AG08396 (cell line): ENCODE results near the gene PPIF.

Source experiments
- DNase-seq: peaks from one replicate; pipeline ENCODE4 v3.0.0; 2012; ENCODE audit warnings: low spot score, mixed read lengths

The PPIF gene

GRCh38 chr10:79347226-79347893, at the start of gene PPIF:
Gene PPIF, plus strand, starts transcription at chr10:79347469. Its CDS starts 80 bp downstream, at chr10:79347549.
- peak; percentile 97 for DNase-seq

GRCh38 chr10:79298403-79299244, 48.6 kb upstream of the PPIF start:
- DNase-seq: peak; percentile 95

DNA sequence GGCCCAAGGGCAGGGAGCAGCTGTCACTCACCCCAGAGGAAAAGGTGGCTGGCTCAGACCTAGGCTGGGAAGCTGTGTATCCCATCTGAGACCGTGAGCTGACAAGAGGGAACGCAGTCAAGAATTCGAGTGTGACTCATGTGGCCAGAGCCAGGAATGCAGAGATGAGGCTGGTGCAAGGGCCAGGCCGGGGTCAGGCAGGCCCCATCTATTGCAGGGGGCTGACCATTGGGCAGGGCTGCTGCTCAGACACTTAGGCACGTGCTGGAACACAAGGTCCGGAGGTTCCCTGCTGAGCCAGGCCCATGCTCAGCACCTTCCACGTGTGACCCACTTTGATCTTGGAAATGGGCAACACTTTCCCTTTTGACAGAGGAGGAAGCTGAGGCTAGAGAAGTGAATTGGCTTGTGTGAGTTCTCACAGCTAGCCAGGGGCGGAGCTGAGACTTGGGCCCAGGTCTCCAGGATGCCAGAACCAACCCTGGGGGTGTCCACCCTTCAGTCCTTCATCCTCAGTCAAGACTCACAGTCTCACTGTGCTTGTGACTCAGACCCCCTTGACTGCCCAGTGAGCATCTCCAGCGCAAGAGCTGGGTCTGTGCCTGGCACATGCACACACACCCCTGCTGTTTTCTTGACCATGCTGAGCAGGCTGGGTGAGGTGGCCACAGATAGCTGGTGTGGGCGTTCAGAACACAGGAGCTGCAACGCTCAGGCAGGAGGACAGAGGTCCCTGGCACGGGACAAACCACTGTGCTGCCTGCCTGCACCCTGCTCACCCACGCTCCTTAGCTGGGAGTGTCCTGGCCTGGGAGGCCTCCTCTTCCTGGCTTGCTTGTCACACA, 47.6 kb upstream of the PPIF start:
- DNase-seq: peak; percentile 94

DNA sequence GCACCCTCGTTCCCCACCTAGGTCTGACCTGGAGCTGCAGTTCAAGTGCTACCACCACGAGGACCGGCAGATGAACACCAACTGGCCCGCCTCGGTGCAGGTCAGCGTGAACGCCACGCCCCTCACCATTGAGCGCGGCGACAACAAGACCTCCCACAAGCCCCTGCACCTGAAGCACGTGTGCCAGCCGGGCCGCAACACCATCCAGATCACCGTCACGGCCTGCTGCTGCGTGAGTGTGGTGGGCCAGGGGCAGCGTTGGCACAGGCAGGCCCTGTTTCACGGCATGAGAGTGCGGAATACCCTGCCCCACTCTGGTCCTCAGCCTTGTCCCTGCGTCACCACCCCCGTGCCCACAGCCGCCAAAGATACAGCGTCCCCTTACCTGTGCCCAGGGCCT, 46.6 kb upstream of the PPIF start:
- no peak for DNase-seq

DNA sequence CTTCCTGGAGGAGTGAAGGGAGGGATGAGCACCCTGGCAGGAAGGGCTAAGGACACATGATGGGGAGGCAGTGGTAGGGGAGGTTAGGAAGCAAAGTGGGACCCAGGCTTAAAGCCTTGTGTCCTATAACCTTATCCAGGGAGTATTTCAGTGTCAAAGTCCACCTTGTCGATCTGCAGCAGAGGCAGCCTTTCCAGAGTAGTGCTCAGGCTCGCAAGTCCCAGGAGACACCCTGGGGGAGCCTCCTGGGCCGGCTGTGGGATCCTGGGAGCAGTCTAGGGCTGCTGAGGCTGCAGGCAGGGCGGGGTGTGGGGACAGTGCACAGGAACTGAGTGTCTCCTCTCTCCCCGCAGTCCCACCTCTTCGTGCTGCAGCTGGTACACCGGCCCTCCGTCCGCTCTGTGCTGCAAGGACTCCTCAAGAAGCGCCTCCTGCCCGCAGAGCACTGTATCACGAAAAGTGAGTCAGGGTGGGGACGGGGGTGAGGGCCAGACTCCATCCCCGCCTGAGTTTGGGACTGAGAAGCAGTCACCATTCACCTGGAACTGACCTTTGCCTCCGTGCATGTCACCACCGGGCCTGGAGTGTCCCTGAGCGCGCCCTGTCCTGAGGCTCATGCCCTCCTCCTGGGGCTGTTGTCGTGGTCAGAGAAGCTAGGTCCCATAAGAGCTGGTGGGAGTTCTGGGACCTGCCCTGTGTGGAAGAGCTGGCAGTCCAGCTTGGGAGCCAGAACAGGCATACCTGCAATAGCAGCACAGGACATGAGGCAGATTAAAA, 45.3 kb upstream of the PPIF start:
- DNase-seq: no peak

DNA sequence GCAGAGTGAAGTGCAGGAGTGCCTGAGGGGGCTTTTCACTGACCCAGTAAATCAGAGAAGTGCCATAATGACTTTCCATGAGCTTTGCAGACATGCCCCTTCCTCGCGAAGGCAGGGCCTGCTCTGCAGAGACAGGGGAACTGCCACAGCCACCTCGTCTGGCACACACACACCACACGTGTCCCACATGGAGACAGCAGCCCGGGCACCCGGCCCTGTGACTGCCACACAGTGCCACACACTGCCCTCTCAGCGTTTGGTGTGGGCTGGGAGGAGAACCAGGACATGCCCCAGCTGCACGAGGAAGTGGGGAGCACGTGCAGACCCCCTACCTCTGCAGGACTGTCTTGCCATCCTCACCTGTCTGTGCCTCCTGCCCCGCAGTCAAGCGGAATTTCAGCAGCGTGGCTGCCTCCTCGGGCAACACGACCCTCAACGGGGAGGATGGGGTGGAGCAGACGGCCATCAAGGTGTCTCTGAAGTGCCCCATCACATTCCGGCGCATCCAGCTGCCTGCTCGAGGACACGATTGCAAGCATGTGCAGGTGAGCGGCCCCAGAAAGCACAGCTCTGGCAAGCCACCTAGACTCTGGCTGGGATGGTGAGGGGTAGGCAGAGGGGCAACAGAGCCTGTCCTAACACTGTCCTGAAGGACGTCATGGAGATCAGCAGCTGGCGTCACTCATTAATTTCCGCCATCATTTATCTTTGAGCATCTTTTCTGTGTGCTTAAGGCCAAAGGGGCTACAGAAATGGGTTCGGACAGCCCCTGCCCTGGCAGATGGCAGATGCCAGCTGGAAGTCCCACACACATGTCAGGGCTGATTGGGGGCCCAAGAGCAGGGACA, 43.4 kb upstream of the PPIF start:
- DNase-seq: no peak

DNA sequence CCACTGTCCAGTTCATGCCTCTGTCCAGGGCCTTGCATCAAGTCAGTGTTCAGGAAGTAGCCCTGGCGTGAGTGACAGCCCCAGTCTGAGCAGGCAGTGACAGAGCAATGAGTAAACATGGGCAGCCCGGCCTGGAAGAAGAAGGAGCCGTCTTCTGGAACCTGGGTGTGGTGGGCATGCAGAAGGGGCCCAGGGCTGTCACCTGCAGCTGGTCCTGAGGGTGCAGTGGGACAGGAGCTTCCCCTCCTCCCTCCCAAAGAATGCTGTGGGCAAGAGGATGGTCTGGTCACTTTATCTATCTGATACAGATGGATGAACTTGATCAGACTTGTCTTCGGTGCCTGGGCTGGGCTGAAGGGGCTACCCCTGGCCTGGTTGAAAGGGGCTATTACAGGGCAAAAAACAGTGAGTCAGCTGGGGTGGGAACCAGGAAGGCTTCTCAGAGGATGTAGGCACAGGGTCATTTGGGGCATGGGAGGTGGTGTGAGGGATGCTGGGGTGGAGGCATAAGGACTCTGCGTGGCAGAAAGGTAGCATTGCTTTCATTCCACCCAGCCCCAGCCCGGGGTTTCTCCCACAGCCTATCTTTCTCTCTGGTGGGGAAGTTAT, 42.7 kb upstream of the PPIF start:
- no peak for DNase-seq

DNA sequence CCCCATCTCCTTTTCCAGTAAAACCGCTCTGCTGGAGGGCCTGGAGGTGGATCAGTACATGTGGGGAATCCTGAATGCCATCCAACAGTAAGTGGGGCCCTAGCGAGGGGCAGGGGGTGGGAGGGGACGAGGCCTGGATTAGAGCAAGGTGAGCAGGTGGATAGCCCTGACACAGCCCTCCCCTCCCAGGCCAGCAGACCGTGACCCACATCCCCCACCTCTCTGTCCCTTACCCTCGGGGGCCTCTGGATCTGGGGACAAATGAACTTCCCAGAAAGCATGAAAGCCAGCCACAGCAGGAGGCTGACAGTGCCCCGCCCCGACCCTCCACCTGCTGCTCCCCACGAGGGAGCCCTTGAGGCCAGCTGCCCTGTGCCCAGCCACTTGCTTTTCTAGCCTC, 41.8 kb upstream of the PPIF start:
- no peak for DNase-seq

DNA sequence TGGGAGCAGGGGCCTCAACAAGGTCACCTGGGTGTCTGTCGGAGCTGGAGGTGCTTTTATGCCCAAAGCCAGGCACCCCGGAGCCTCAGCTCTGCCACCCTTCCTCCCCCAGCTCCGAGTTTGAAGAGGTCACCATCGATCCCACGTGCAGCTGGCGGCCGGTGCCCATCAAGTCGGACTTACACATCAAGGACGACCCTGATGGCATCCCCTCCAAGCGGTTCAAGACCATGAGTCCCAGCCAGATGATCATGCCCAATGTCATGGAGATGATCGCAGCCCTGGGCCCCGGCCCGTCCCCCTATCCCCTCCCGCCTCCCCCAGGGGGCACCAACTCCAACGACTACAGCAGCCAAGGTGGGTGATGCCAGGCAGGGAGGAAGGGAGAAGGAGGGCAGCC, 41.3 kb upstream of the PPIF start:
- no peak for DNase-seq

DNA sequence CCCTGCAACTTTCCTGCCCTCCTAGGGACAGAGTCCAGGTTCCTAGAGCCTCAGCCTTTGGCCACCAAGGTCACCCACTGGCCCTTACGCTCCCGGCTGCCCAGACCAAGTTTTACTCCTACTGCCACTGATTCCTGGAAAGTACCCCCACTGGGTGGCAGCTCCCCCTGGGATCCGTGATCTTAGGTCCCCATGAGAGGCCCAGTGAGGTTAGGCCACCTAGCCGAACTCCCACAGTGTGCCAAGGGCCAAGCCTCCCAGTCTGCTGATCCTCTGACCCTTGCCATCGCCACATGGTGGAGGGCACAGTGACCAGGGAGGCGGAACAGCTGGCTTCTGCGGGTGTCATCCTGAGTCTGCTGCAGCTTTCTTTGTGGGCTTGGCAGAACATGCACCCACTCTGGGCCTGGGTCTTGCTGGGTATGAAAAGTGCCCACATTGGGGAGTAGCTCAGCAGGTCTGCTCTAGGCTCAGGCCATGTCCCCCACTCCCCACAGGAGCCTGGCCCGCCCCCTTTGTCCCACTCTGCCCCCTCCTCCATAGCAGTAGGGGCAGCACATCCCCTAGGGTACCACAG, 40.5 kb upstream of the PPIF start:
- DNase-seq: no peak

GRCh38 chr10:79308016-79308415, 39.3 kb upstream of the PPIF start:
- no peak for DNase-seq

GRCh38 chr10:79308969-79309665, 38.2 kb upstream of the PPIF start:
- DNase-seq: no peak

DNA sequence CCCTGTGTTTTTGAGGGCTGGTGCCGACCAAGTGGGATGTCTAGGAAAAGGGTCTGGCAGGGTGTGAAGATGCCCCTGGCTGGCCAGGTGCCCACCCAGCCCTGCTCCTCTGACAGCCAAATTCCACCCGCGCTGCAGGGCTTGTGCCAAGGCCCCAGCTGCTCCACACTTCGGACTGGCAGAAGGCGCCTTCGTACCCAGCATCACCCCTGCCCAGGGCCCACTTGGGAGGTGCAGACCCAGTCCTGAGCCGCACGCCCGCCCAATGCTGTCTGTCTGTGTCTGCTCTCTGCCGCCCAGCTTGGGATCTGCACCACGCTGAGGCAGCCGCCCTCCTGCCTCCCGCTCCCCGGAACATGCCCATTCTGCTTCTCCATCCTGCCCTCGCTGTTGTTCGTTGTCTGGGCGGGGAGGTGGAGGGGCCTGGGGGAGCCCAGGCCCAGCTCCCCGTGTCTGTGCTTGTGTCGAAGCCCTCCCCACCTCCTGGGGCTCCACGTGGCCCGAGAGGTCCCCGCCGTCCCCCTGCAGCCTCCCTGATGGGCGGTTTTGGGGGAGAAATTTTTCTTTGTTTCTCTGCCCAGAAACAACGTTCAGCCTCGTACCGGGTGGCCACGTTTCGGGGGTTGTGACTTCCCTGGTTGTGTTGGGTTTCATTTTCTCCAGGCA, 36.9 kb upstream of the PPIF start:
- DNase-seq: no peak

GRCh38 chr10:79310911-79311573, 36.2 kb upstream of the PPIF start:
- no peak for DNase-seq

GRCh38 chr10:79311581-79312407, 35.5 kb upstream of the PPIF start:
- no peak for DNase-seq

GRCh38 chr10:79312601-79313187, 34.6 kb upstream of the PPIF start:
- no peak for DNase-seq

- DNase-seq: no peak
Measured at GRCh38 chr10:79313320-79313719, 33.9 kb upstream of the PPIF start.
